MCF 10A (cell line): ENCODE measurements around the gene ST6GALNAC2. TPM values are rescaled to one million over a fixed set of nuclear protein-coding genes. Genes with fewer than 3 reads are reported as not detected.

Source experiments
- BruUV-seq: library from RNA; stranded (reverse); fragments of 400-500 nt; replicated peaks from 2 replicates; lab custom pipeline; 2021; lab: Mats Ljungman, UMichigan
- CTCF ChIA-PET: fragments of 300-600 bp; sonication (Branson Sonifier 250); formaldehyde crosslinking; extraction: SDS; loops from one replicate; lab custom pipeline; 2021; ENCODE audit warnings: antibody characterized with exemption, inconsistent platforms; lab: Yijun Ruan, JAX
- POLR2A ChIA-PET: fragments of 300-600, 350-650 bp; sonication (Branson Sonifier 250); formaldehyde crosslinking; extraction: SDS; loops from one replicate; lab custom pipeline; 2020; ENCODE audit warnings: antibody characterized with exemption, inconsistent platforms; lab: Yijun Ruan, JAX
- DNase-seq: peaks from one replicate; pipeline ENCODE4 v3.0.0-alpha.2; 2018; ENCODE audit not compliant: unreplicated experiment
- H3K27ac Mint-ChIP-seq: one replicate; pipeline ENCODE4 v1.8.0; 2022; ENCODE audit warnings: mild to moderate bottlenecking, low read depth, mixed read lengths; ENCODE audit not compliant: unreplicated experiment
- H3K27me3 Mint-ChIP-seq: one replicate; pipeline ENCODE4 v1.8.0; 2022; ENCODE audit warnings: mixed read lengths; ENCODE audit not compliant: insufficient read depth, unreplicated experiment
- H3K36me3 Mint-ChIP-seq: one replicate; pipeline ENCODE4 v1.8.0; 2022; ENCODE audit warnings: mild to moderate bottlenecking, moderate library complexity, mixed read lengths; ENCODE audit not compliant: insufficient read depth, unreplicated experiment
- H3K4me1 Mint-ChIP-seq: one replicate; pipeline ENCODE4 v1.8.0; 2022; ENCODE audit warnings: mixed read lengths; ENCODE audit not compliant: insufficient read depth, unreplicated experiment
- H3K4me3 Mint-ChIP-seq: one replicate; pipeline ENCODE4 v1.8.0; 2022; ENCODE audit warnings: mild to moderate bottlenecking, moderate library complexity, mixed read lengths; ENCODE audit not compliant: unreplicated experiment
- H3K9me3 Mint-ChIP-seq: one replicate; pipeline ENCODE4 v1.8.0; 2022; ENCODE audit warnings: mixed read lengths; ENCODE audit not compliant: unreplicated experiment
- intact Hi-C: fragments of 100-400 bp; cut with micrococcal nuclease; formaldehyde crosslinking; loops from 2 replicates; pipeline ENCODE4 v1.14.1; 2022
- total RNA-seq: library from RNA; stranded (reverse); gene quantifications from 2 replicates; pipeline ENCODE4 v1.2.3, GENCODE V29; 2022
- TF ChIP-seq, protein P1 (sequence below): fragments of 200-600 bp; IDR thresholded peaks from one replicate; pipeline ENCODE4 v1.8.0; 2022; ENCODE audit warnings: antibody characterized with exemption, mild to moderate bottlenecking; ENCODE audit not compliant: unreplicated experiment

ST6GALNAC2 gene
- total RNA-seq, 1 experiment from 2014 or later = 7.7 TPM

DNA sequence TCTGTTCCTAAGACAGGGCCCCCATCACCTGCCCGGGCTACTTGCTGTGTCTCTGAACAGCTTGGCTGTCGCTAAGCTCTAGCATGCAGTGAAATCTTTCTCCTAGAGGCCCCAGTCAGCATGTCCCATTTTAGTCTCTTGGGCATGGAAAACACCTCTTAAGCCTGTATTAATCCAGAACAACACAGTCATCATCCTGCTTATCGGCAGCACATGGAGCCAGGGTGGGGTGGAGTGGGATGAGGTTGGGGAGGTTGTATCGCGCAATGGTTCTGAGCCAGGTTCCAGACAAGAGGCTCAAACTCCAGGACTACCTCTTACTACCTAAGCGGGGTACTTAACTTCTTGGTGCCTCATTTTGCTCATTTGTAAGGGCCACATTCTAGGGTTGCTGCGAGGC, 7.8 kb downstream of the ST6GALNAC2 start:
- no peaks in the 10 kb centered on the region for H3K9me3 Mint-ChIP-seq
- ChIA-PET CTCF (interaction anchor here (1.0 to 1.2 kb wide), 3 partner anchors 8 to 46 kb away, joined by 3 to 5 read pairs (median 4); no protein-coding TSS in a partner anchor), POLR2A (interaction anchor here (0.5 to 2.9 kb wide), 8 partner anchors 8 to 1539 kb away, joined by 3 to 24 read pairs (median 4); a partner anchor contains a TSS)
- no peak overlapping the region for H3K4me3 Mint-ChIP-seq
- H3K27me3 Mint-ChIP-seq = no peaks in the 10 kb centered on the region
- intact Hi-C loops = no loop called here
- H3K4me1 Mint-ChIP-seq = peaks cover 14% of the 10 kb centered on the region
- BruUV-seq = no TSS peak
- TF ChIP-seq, protein P1, sequence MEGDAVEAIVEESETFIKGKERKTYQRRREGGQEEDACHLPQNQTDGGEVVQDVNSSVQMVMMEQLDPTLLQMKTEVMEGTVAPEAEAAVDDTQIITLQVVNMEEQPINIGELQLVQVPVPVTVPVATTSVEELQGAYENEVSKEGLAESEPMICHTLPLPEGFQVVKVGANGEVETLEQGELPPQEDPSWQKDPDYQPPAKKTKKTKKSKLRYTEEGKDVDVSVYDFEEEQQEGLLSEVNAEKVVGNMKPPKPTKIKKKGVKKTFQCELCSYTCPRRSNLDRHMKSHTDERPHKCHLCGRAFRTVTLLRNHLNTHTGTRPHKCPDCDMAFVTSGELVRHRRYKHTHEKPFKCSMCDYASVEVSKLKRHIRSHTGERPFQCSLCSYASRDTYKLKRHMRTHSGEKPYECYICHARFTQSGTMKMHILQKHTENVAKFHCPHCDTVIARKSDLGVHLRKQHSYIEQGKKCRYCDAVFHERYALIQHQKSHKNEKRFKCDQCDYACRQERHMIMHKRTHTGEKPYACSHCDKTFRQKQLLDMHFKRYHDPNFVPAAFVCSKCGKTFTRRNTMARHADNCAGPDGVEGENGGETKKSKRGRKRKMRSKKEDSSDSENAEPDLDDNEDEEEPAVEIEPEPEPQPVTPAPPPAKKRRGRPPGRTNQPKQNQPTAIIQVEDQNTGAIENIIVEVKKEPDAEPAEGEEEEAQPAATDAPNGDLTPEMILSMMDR = no peak
- no peak overlapping the region for H3K27ac Mint-ChIP-seq
- DNase-seq = no peak
- H3K36me3 Mint-ChIP-seq = no peaks in the 10 kb centered on the region

DNA sequence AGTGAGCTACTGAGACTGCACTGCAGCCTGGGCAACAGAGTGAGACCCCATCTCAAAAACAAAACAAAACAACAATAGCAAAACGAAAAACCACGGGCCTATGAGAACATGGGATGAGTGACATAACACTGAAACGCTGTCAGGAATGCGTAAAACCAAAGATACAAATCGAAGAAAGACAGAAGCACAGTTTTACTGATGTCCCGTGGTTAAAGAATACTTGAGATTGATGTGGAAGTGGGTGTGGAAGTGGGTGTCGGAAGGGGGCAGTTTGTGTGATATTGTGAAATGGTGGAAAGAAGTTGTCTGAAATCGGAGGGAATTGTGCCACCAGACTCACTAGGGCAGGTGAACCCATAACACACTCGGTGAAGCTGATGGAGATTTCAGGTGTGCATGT, 9.5 kb downstream of the ST6GALNAC2 start:
- ChIA-PET POLR2A (interaction anchor here (0.6 to 2.9 kb wide), 4 partner anchors 10 to 18 kb away, joined by 3 to 24 read pairs (median 4); no protein-coding TSS in a partner anchor), CTCF (interaction anchor here (1.7 kb wide), 1 partner anchor 10 kb away, joined by 4 read pairs; no protein-coding TSS in a partner anchor)
- H3K4me1 Mint-ChIP-seq = peaks cover 8% of the 10 kb centered on the region
- intact Hi-C loops = no loop called here
- H3K27me3 Mint-ChIP-seq = no peaks in the 10 kb centered on the region
- DNase-seq = no peak
- no peaks in the 10 kb centered on the region for H3K36me3 Mint-ChIP-seq
- TF ChIP-seq, protein P1 = no peak
- H3K9me3 Mint-ChIP-seq = no peaks in the 10 kb centered on the region
- no TSS peak for BruUV-seq
- no peak overlapping the region for H3K4me3 Mint-ChIP-seq
- no peak overlapping the region for H3K27ac Mint-ChIP-seq

- H3K4me3 Mint-ChIP-seq = no peak overlapping the region
- TF ChIP-seq, protein P1 = no peak
- no peak overlapping the region for H3K27ac Mint-ChIP-seq
- H3K27me3 Mint-ChIP-seq = no peaks in the 10 kb centered on the region
- H3K9me3 Mint-ChIP-seq = no peaks in the 10 kb centered on the region
- H3K4me1 Mint-ChIP-seq = peaks cover 8% of the 10 kb centered on the region
- ChIA-PET POLR2A (interaction anchor here (0.6 to 1.2 kb wide), 2 partner anchors 10 to 15 kb away, joined by 3 to 4 read pairs; no protein-coding TSS in a partner anchor), CTCF (interaction anchor here (1.1 to 1.7 kb wide), 2 partner anchors 9 to 49 kb away, joined by 4 to 5 read pairs; no protein-coding TSS in a partner anchor)
- intact Hi-C loops = no loop called here
- H3K36me3 Mint-ChIP-seq = no peaks in the 10 kb centered on the region
- no TSS peak for BruUV-seq
- DNase-seq = no peak
Observed at GRCh38 chr17:76575570-76575969, 10.1 kb downstream of the ST6GALNAC2 start.

DNA sequence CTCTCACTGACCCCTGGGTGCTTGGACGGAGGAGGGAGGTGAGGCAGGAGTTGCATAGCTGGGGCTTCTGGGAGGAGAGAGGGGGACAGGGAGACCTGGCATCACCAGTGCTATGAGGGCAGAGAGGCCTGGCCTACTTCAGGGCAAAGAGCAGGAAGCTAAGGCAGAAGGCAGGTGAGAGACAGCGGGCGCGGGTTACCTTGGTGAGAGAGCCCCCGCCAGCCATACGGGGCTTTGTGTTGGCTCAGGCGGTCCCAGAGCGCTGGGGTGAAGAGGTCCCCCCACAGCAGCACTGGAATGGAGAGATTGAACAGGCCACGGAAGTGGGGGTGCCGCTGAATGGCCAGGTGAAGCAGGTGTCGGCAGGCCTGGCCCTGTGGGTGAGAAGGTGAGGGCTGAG, 11.5 kb downstream of the ST6GALNAC2 start:
- no peaks in the 10 kb centered on the region for H3K9me3 Mint-ChIP-seq
- H3K36me3 Mint-ChIP-seq = no peaks in the 10 kb centered on the region
- TF ChIP-seq, protein P1 = no peak
- intact Hi-C loops = no loop called here
- no peak overlapping the region for H3K27ac Mint-ChIP-seq
- no peak overlapping the region for H3K4me3 Mint-ChIP-seq
- no peaks in the 10 kb centered on the region for H3K27me3 Mint-ChIP-seq
- DNase-seq = no peak
- ChIA-PET POLR2A (interaction anchor here (1.4 kb wide), 1 partner anchor 14 kb away, joined by 5 read pairs; no protein-coding TSS in a partner anchor), CTCF (no interaction called here)
- no TSS peak for BruUV-seq
- H3K4me1 Mint-ChIP-seq = peaks cover 8% of the 10 kb centered on the region
